Central memory CD4-positive, alpha-beta T cell (primary cell): ENCODE measurements around the gene OR2T1.
"Not testable (repeated sequence)": the region's sequence is repeated elsewhere in the genome, so short reads cannot be mapped to it uniquely, and the experiment has no call there.

Experiments used
- DNase-seq: peaks from one replicate; pipeline ENCODE4 v3.0.0; 2022

OR2T1 gene

DNA sequence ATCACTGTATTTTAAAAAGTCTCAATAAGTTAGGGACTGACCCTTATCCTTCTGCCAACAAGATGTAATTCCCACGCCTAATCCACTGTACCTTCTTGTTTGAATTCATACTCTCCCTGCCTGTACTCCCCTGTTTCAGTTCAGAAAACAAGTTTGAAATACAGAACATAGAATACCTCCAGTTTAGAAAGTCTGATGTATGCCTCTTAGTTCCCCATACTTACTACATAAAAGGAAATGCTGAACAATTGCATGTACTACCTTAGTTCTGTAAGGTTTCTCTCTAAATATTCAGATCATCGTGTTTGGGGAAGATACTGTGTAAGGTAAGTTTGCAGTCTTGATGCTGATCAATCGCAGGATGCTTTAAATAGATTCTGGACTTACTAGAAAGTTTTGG is 33.5 kb downstream of the OR2T1 start:
- DNase-seq: not testable (repeated sequence)

DNA sequence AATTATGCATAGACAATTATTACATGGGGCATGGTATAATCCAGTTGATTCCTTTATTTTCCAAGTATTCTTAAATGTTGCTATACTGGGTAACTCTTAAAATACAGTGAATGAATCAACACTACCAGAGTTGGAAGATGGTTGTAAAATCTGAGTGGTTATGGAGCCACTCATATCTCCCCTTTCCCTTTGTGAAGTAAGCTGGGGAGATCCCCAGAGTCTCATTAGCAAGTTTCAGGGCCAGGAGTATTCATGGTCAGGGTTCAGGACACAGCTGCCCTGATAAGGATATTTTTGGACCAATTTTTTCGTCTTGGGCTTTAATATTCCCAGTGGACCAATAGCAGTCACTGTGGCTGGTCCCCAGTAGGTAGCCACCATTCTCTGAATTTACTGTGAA is 35.8 kb downstream of the OR2T1 start:
- not testable (repeated sequence) for DNase-seq

- DNase-seq: not testable (repeated sequence)
Observed at GRCh38 chr1:248439283-248439682, 36.4 kb downstream of the OR2T1 start.

DNA sequence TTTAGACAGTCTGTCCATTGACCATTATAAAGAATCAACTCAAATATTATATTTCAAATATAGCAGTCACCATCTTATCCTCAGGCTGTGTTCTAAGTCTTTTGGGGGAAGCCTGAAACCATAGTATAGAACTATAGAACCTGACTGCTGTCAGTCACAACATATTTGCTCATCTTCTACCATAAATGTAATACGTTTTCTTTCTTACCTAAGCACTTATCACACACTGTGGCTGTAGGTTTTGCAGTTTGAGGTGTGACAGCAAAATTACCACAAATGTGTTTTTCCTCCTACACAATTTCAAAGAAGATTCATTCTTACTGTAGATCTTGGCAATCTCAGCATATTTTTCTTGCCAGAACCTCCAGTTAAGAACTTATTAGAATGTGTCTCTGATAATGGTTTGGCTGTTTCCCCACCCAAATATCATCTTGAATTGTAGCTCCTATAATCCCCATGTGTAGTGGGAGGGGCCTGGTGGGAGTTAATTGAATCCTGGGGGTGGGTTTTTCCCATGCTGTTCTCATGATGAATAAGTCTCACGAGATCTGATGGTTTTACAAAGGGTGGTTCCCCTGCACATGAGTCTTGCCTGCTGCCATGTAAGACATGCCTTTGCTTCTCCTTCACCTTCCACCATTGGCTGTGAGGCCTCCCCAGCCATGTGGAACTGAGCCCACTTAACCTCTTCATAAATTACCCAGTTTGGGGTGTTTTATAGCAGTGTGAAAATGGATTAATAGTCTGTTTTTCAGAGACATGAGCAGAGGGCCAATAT is 39.8 kb downstream of the OR2T1 start:
- DNase-seq: not testable (repeated sequence)

GRCh38 chr1:248444603-248445002 is 41.8 kb downstream of the OR2T1 start:
- not testable (repeated sequence) for DNase-seq

DNA sequence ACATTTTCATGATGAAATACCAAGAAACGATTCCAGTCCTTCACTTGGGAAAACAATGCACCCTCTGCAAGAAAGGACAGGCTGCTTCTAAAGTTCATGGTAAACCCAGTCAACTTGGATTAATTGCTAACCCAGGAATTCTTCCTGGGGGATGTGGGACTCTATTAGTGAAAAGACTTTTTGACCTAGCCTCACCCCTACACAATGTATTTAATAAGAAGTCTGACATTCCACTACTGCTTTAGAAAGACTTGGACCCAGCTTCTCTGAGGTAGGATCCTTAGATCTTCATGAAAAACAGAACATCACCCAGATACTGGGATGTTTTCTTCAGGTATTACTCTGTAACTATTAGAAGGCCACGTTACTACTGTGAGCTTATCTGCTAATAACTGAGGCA is 42.6 kb downstream of the OR2T1 start, which contains the start of gene OR2T2:
Gene OR2T2 (plus strand): TSS at position 239 of the 400 bp plus-strand sequence. CDS start 7,161 bp downstream, outside the sequence.
- DNase-seq: not testable (repeated sequence)

DNA sequence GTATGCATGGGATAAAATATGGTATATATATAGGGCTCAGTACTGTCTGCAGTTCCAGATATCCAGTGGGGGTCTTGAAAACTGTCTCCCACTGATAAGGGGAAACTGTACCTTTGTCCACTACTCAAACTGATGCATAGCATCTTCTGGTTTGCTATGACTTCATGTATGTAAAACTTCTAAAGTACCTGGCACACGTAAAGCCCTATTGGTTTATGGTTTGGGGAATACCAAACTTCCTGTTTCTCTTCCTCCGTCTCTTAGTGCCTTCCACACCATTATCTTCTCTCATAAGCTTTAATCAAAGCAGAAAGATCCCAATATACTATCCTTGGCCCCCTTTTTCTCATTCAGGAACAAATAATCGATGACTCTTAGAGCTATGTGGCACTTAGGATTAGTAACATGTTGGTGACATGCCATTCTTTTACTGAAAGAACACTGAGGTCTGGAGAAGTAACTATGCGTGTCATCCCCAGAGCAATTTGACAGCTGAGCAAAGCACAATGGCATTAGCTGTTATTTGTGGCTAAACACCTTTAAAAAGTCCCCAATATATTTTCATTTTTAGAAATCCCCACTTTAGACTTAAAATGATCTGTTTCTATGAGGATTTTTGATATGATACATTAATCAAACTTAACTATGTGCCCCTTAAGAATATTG is 45.7 kb downstream of the OR2T1 start:
- not testable (repeated sequence) for DNase-seq

DNA sequence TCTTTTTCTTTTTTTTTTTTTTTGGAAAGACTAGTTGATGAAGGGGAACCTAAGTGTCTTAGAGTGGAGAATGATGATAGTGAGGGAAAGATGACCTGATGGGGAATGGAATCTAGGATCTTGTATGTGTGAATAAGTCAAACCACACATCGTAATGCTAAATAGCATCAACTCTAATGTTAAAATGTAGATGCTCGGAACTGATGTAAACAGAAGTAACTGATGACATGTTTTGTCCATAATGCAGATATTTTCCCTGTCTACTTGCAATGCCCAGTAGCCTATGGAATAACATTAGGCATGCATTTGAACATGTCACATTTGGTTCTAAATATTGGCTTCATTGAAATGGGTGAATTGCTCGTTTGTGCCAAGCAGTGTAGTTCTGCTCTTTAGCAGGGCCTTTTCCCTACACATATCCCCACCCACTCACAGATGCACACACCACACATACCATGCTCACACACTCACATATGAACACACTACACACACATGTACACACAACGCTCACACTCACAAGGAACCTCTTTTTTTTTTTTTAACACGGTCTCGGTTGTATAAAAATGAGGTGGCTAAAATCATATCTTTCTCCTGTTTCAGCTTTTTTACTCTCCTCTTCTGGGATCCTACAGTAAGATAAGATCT is 47.1 kb downstream of the OR2T1 start:
- not testable (repeated sequence) for DNase-seq

- DNase-seq: not testable (repeated sequence)
Observed at GRCh38 chr1:248450466-248451145, 47.8 kb downstream of the OR2T1 start.

DNA sequence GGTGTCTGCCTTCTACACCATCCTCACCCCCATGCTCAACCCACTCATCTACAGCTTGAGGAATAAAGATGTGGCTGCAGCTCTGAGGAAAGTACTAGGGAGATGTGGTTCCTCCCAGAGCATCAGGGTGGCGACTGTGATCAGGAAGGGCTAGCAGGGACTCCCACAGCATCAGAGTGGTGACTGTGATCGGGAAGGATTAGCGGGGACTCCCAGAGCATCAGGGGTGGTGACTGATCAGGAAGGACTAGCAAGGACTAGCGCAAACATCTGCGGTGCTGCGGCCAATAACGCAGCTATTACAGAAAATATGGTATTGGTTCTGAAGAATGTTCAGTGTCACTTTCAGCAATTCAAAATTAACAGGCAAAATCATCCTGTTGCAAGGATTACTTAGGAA is 50.8 kb downstream of the OR2T1 start:
- DNase-seq: not testable (repeated sequence)

GRCh38 chr1:248455045-248455444 is 52.2 kb downstream of the OR2T1 start:
- DNase-seq: not testable (repeated sequence)

GRCh38 chr1:248456635-248457034 is 53.8 kb downstream of the OR2T1 start:
- not testable (repeated sequence) for DNase-seq
